ENCODE measurements around the gene JPT1. TPM values are rescaled to one million over a fixed set of nuclear protein-coding genes. Genes with fewer than 3 reads are reported as not detected.

JPT1 gene
- total RNA-seq, 1 experiment from 2014 or later = 448 TPM

DNA sequence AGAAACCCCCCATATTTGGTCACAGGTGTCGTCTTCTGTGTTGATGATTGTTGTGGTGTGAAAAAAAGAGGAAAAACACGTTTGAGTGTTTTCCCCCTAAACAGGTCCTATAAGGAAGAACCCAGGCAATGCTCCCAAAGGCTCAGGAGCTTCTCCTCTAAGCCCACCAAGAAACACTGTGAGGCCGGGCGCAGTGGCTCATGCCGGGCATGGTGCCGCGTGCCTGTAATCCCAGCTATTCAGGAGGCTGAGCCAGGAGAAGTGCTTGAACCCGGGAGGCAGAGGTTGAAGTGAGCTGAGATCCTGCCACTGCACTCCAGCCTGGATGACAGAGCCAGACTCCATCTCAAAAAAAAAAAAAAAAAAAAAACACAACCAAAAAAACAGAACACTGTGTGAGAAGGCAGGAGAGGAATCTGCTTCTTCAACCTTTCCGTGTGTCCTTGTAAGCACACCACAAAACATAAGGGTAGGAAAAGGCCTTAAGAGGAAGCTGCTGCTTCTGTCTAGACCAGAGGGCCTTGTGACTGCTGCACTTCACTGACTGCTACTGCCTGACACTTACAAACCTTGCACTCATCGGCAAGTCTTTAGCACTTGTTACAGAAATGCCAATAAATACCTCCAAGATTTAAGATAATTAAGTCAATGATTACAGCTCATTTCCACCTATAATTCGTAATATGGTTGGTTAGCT, 9.3 kb downstream of the JPT1 start:
- intact Hi-C loops (cut with micrococcal nuclease; ENCODE audit: unreplicated experiment) = no loop called here
- H3K27me3 ChIP-seq (ENCODE audit: control insufficient read depth, insufficient read depth, low read length) = no peaks in the 10 kb centered on the region
- CTCF ChIA-PET = interaction anchor here (0.6 to 0.7 kb wide), 2 partner anchors 9 to 182 kb away, joined by 4 to 9 read pairs; no protein-coding TSS in a partner anchor
- no peak overlapping the region for H3K27ac ChIP-seq (ENCODE audit: low read length)
- ATAC-seq (no peak), DNase-seq (ENCODE audit: low read depth, low spot score) (no peak)
- in situ Hi-C loops (cut with HindIII; ENCODE audit: low pct_unique_long_range_greater_than_20kb, low sequenced_read_pairs) = no loop called here
- no peak overlapping the region for H3K4me3 ChIP-seq (ENCODE audit: low read depth in 2 of 2, low read length in 2 of 2)
- TF ChIP-seq, protein P1, sequence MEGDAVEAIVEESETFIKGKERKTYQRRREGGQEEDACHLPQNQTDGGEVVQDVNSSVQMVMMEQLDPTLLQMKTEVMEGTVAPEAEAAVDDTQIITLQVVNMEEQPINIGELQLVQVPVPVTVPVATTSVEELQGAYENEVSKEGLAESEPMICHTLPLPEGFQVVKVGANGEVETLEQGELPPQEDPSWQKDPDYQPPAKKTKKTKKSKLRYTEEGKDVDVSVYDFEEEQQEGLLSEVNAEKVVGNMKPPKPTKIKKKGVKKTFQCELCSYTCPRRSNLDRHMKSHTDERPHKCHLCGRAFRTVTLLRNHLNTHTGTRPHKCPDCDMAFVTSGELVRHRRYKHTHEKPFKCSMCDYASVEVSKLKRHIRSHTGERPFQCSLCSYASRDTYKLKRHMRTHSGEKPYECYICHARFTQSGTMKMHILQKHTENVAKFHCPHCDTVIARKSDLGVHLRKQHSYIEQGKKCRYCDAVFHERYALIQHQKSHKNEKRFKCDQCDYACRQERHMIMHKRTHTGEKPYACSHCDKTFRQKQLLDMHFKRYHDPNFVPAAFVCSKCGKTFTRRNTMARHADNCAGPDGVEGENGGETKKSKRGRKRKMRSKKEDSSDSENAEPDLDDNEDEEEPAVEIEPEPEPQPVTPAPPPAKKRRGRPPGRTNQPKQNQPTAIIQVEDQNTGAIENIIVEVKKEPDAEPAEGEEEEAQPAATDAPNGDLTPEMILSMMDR (IDR thresholded peaks at IDR 0.05) = no peak
- TF ChIP-seq POLR2AphosphoS5 (IDR thresholded peaks at IDR 0.05; ENCODE audit: low read depth, low read length) = no peak
- TF ChIP-seq SIN3A (IDR thresholded peaks at IDR 0.05; ENCODE audit: borderline replicate concordance, insufficient read depth, low read depth, low read length) = no peak
- TF ChIP-seq, protein P2, sequence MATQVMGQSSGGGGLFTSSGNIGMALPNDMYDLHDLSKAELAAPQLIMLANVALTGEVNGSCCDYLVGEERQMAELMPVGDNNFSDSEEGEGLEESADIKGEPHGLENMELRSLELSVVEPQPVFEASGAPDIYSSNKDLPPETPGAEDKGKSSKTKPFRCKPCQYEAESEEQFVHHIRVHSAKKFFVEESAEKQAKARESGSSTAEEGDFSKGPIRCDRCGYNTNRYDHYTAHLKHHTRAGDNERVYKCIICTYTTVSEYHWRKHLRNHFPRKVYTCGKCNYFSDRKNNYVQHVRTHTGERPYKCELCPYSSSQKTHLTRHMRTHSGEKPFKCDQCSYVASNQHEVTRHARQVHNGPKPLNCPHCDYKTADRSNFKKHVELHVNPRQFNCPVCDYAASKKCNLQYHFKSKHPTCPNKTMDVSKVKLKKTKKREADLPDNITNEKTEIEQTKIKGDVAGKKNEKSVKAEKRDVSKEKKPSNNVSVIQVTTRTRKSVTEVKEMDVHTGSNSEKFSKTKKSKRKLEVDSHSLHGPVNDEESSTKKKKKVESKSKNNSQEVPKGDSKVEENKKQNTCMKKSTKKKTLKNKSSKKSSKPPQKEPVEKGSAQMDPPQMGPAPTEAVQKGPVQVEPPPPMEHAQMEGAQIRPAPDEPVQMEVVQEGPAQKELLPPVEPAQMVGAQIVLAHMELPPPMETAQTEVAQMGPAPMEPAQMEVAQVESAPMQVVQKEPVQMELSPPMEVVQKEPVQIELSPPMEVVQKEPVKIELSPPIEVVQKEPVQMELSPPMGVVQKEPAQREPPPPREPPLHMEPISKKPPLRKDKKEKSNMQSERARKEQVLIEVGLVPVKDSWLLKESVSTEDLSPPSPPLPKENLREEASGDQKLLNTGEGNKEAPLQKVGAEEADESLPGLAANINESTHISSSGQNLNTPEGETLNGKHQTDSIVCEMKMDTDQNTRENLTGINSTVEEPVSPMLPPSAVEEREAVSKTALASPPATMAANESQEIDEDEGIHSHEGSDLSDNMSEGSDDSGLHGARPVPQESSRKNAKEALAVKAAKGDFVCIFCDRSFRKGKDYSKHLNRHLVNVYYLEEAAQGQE (IDR thresholded peaks at IDR 0.05; ENCODE audit: insufficient read depth in 1 of 2, low read depth in 2 of 2, low read length in 1 of 2) = no peak
- no peak for TF ChIP-seq TCF7L2 (IDR thresholded peaks at IDR 0.05; ENCODE audit: low read depth, low read length)
- POLR2A ChIA-PET = interaction anchor here (0.5 to 0.7 kb wide), 2 partner anchors 14 to 20 kb away, joined by 3 to 4 read pairs; no protein-coding TSS in a partner anchor
- 0 out of 2 replicates have a peak, but pooled peaks cover 3% of the 10 kb centered on the region for H3K4me1 ChIP-seq (ENCODE audit: control insufficient read depth, insufficient read depth, low read length)
- H3K36me3 ChIP-seq (ENCODE audit: control insufficient read depth, insufficient read depth, low read length) = peaks cover 36% of the 10 kb centered on the region
- TSS peak; percentile 12 for BruUV-seq (replicated peaks)
- H3K9me3 ChIP-seq (ENCODE audit: control insufficient read depth, insufficient read depth, low read depth, low read length) = no peaks in the 10 kb centered on the region

DNA sequence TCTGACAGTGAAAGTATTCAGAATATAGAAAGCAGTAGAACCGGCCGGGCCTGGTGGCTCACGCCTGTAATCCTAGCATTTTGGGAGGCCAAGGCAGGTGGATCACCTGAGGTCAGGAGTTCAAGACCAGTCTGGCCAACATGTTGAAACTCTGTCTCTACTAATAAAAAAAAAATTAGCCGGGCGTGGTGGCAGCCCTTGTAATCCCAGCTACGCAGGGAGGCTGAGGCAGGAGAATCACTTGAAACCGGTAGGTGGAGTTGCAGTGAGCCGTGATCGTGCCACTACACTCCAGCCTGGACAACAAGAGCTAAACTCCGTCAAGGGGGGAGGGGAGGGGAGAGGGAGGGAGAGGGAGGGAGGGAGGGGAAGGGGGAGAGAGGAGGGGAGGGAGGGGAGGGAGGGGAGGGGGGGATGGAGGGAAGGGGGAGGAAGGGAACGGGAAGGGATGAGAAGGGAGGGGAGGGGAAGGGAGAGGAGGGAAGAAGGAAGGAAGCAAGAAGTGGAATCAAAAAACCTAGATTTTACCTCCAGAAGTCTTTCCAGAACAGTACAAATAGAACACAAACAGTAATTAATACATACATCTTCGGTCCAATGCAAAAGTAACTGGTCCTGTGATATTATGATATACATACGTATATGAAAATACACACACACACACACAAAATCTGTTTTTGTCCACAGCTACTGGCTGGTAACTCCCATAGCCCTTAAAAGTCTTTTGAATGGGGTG, 11.9 kb downstream of the JPT1 start:
- Histone ChIP-seq H3K9me3 (ENCODE audit: control insufficient read depth, insufficient read depth, low read depth, low read length) (no peaks in the 10 kb centered on the region), H3K4me3 (ENCODE audit: low read depth in 2 of 2, low read length in 2 of 2) (no peak overlapping the region), H3K4me1 (ENCODE audit: control insufficient read depth, insufficient read depth, low read length) (no peaks in the 10 kb centered on the region), H3K36me3 (ENCODE audit: control insufficient read depth, insufficient read depth, low read length) (peaks cover 36% of the 10 kb centered on the region), H3K27ac (ENCODE audit: low read length) (no peak overlapping the region), H3K27me3 (ENCODE audit: control insufficient read depth, insufficient read depth, low read length) (no peaks in the 10 kb centered on the region)
- TF ChIP-seq TCF7L2 (IDR thresholded peaks at IDR 0.05; ENCODE audit: low read depth, low read length) = no peak
- TF ChIP-seq, protein P1 (IDR thresholded peaks at IDR 0.05) = no peak
- TF ChIP-seq POLR2AphosphoS5 (IDR thresholded peaks at IDR 0.05; ENCODE audit: low read depth, low read length) = no peak
- TF ChIP-seq, protein P2 (IDR thresholded peaks at IDR 0.05; ENCODE audit: insufficient read depth in 1 of 2, low read depth in 2 of 2, low read length in 1 of 2) = no peak
- ChIA-PET CTCF (interaction anchor here (0.5 kb wide), 1 partner anchor 57 kb away, joined by 5 read pairs; no protein-coding TSS in a partner anchor), POLR2A (no interaction called here)
- DNase-seq (ENCODE audit: low read depth, low spot score) = no peak
- no TSS peak for BruUV-seq (replicated peaks)
- intact Hi-C loops (cut with micrococcal nuclease; ENCODE audit: unreplicated experiment) (no loop called here), in situ Hi-C loops (cut with HindIII; ENCODE audit: low pct_unique_long_range_greater_than_20kb, low sequenced_read_pairs) (no loop called here)
- no peak for ATAC-seq

All from Panc1 (cell line).